PC-9 (cell line): Measurements from ENCODE around the gene TSPAN10. TPM values are rescaled to one million over a fixed set of nuclear protein-coding genes. Genes with fewer than 3 reads are reported as not detected.

Source experiments
- BruUV-seq: library from RNA; stranded (reverse); fragments of 400-500 nt; replicated peaks from 2 replicates; lab custom pipeline; 2021; lab: Mats Ljungman, UMichigan
- CTCF ChIA-PET: fragments of 300-600 bp; sonication (Branson Sonifier 250); formaldehyde crosslinking; loops from one replicate; lab custom pipeline; 2022; ENCODE audit warnings: antibody characterized with exemption; lab: Charles Lee
- POLR2A ChIA-PET: fragments of 300-600 bp; sonication (Branson Sonifier 250); formaldehyde crosslinking; loops from one replicate; lab custom pipeline; 2022; ENCODE audit warnings: antibody characterized with exemption; ENCODE audit not compliant: unreplicated experiment; lab: Charles Lee
- DNase-seq, 2 experiments: peaks; one replicate each; pipeline versions ENCODE4 v3.0.0 to v3.0.0-alpha.2; 2015 to 2022; ENCODE audit warnings: mixed read lengths in 1 of 2
- H2AFZ ChIP-seq: fragments of 200-600 bp; sonication (generic); 2 replicates; pipeline ENCODE4 v1.8.1; 2017; ENCODE audit warnings: antibody characterized with exemption
- H3F3A ChIP-seq: fragments of 200-600 bp; sonication (generic); 2 replicates; pipeline ENCODE4 v1.8.1; 2017; ENCODE audit warnings: antibody characterized with exemption, mild to moderate bottlenecking, low read depth; ENCODE audit not compliant: insufficient read depth
- H3K27ac ChIP-seq: fragments of 200-600 bp; sonication (generic); 2 replicates; pipeline ENCODE4 v1.6.1; 2016; ENCODE audit warnings: mixed run types
- H3K27me3 ChIP-seq: fragments of 200-600 bp; sonication (generic); 2 replicates; pipeline ENCODE4 v1.6.1; 2016; ENCODE audit warnings: low read depth, mixed run types; ENCODE audit not compliant: insufficient read depth
- H3K36me3 ChIP-seq: fragments of 200-600 bp; sonication (generic); 2 replicates; pipeline ENCODE4 v1.6.1; 2016; ENCODE audit warnings: low read depth, mixed run types
- H3K4me1 ChIP-seq: fragments of 200-600 bp; sonication (generic); replicated peaks from 2 replicates; pipeline ENCODE4 v1.6.1; 2016; ENCODE audit warnings: mixed run types; ENCODE audit not compliant: insufficient read depth
- H3K4me2 ChIP-seq: fragments of 200-600 bp; sonication (generic); 2 replicates; pipeline ENCODE4 v1.6.1; 2017; ENCODE audit warnings: mixed run types
- H3K4me3 ChIP-seq: fragments of 200-600 bp; sonication (generic); 2 replicates; pipeline ENCODE4 v1.6.1; 2016; ENCODE audit warnings: mixed run types
- H3K79me2 ChIP-seq: fragments of 200-600 bp; sonication (generic); 2 replicates; pipeline ENCODE4 v1.6.1; 2017; ENCODE audit warnings: low read depth, mixed run types
- H3K9me2 ChIP-seq: fragments of 200-600 bp; sonication (generic); 2 replicates; pipeline ENCODE4 v1.8.1; 2017; ENCODE audit warnings: mild to moderate bottlenecking; ENCODE audit not compliant: insufficient read depth
- H3K9me3 ChIP-seq: fragments of 200-600 bp; sonication (generic); 2 replicates; pipeline ENCODE4 v1.8.1; 2016; ENCODE audit warnings: low read depth; ENCODE audit not compliant: insufficient read depth
- H4K20me1 ChIP-seq: fragments of 200-600 bp; sonication (generic); 2 replicates; pipeline ENCODE4 v1.8.1; 2017; ENCODE audit not compliant: insufficient read depth
- EZH2 ChIP-seq: fragments of 200-600 bp; sonication (generic); IDR thresholded peaks from 2 replicates; pipeline ENCODE4 v1.8.0; 2017; ENCODE audit warnings: antibody characterized with exemption, low read depth
- intact Hi-C: fragments of 100-400 bp; cut with micrococcal nuclease; formaldehyde crosslinking; loops from one replicate; pipeline ENCODE4 v1.10.0; 2022; ENCODE audit not compliant: unreplicated experiment
- total RNA-seq: library from RNA; stranded (reverse); gene quantifications from 2 replicates; pipeline ENCODE4 v1.2.3, GENCODE V29; 2021
- TF ChIP-seq, protein P1 (sequence below): fragments of 200-600 bp; sonication (generic); conservative IDR thresholded peaks from 2 replicates; pipeline ENCODE4 v1.6.1; 2017; ENCODE audit warnings: mixed run types, antibody characterized with exemption, mild to moderate bottlenecking, moderate library complexity

Gene TSPAN10
- total RNA-seq, 1 experiment from 2014 or later: 8.6 TPM

DNA sequence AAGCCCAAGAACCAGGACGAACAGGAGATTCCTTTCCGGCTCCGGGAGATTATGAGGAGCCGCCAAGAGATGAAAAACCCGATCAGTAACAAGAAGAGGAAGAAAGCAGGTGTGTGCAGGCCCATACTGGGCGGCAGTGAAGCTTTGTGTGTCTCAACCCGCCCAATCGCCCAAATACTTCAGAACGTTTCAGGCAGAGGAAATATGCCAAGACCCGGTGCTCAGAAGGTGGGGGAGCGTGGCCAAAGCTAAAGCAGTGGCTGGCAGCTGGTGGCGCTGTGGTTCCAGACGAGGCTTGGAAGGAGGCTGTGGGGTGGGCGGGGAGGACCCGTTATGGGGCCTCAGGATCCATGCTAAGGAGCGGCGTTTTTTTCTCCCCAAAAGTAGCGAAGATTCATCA is 30.8 kb downstream of the TSPAN10 start:
- no peak for DNase-seq
- H3K27me3 ChIP-seq: no peaks in the 10 kb centered on the region
- H3K4me2 ChIP-seq: peak overlapping the region; percentile 75
- H4K20me1 ChIP-seq: no peaks in the 10 kb centered on the region
- H3K27ac ChIP-seq: no peak overlapping the region
- H2AFZ ChIP-seq: no peak overlapping the region
- H3K9me2 ChIP-seq: no peaks in the 10 kb centered on the region
- intact Hi-C loops: no loop called here
- H3K36me3 ChIP-seq: no peaks in the 10 kb centered on the region
- no TSS peak for BruUV-seq
- H3K4me1 ChIP-seq: peaks cover 10% of the 10 kb centered on the region
- peaks cover 10% of the 10 kb centered on the region; the same call in 1 of the 2 replicates for H3F3A ChIP-seq
- H3K9me3 ChIP-seq: no peaks in the 10 kb centered on the region
- ChIA-PET CTCF (no interaction called here), POLR2A (interaction anchor here (0.7 kb wide), 2 partner anchors 91 to 245 kb away, joined by 8 to 14 read pairs; no protein-coding TSS in a partner anchor)
- peak overlapping the region; percentile 86; the same call in 1 of the 2 replicates for H3K4me3 ChIP-seq
- no peak for TF ChIP-seq EZH2
- TF ChIP-seq, protein P1, sequence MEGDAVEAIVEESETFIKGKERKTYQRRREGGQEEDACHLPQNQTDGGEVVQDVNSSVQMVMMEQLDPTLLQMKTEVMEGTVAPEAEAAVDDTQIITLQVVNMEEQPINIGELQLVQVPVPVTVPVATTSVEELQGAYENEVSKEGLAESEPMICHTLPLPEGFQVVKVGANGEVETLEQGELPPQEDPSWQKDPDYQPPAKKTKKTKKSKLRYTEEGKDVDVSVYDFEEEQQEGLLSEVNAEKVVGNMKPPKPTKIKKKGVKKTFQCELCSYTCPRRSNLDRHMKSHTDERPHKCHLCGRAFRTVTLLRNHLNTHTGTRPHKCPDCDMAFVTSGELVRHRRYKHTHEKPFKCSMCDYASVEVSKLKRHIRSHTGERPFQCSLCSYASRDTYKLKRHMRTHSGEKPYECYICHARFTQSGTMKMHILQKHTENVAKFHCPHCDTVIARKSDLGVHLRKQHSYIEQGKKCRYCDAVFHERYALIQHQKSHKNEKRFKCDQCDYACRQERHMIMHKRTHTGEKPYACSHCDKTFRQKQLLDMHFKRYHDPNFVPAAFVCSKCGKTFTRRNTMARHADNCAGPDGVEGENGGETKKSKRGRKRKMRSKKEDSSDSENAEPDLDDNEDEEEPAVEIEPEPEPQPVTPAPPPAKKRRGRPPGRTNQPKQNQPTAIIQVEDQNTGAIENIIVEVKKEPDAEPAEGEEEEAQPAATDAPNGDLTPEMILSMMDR: no peak
- H3K79me2 ChIP-seq: peaks cover 42% of the 10 kb centered on the region

DNA sequence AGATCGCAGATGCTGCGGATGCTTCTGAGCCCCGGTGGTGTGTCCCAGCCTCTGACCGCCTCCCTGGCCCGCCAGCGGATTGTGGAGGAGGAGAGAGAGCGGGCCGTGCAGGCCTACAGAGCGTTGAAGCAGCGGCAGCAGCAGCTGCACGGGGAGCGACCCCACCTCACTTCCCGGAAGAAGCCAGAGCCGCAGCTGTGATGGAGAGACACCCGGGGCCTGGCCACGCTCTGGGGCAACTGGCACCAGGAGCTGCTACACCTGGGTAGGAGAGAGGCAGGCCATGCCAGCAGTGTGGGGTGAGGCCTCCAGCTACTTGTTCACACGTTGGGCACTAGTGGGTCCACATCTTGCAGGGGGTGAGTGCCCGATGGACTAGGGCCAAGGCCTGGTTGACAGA is 35.5 kb downstream of the TSPAN10 start:
- DNase-seq: no peak
- BruUV-seq: no TSS peak
- TF ChIP-seq, protein P1: no peak
- ChIA-PET POLR2A (interaction anchor here (0.7 kb wide), 1 partner anchor 155 kb away, joined by 4 read pairs; no protein-coding TSS in a partner anchor), CTCF (no interaction called here)
- Histone ChIP-seq H3K27me3 (no peaks in the 10 kb centered on the region), H3F3A (peaks cover 12% of the 10 kb centered on the region; the same call in 1 of the 2 replicates), H3K79me2 (peaks cover 18% of the 10 kb centered on the region), H2AFZ (no peak overlapping the region), H3K9me2 (no peaks in the 10 kb centered on the region), H3K4me3 (no peak overlapping the region), H3K9me3 (no peaks in the 10 kb centered on the region), H3K36me3 (no peaks in the 10 kb centered on the region), H4K20me1 (no peaks in the 10 kb centered on the region), H3K4me1 (no peaks in the 10 kb centered on the region), H3K27ac (no peak overlapping the region), H3K4me2 (no peak overlapping the region)
- intact Hi-C loops: no loop called here

DNA sequence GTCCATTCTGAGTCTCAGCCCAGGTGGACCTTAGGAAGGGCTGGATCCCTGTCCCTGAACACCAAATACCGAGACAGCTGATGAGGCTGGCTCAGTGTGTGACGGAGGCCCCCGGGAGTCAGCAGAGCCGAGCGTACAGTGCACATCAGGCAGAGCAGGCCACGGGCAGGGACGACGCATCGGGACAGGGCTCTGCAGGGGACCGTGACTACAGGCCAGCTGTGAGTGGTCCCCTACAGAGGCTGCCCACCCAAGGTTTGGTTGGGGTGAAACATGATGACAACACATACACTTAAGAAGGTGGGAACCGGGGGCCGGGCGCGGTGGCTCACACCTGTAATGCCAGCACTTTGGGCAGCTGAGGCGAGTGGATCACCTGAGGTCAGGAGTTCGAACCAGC is 36.0 kb downstream of the TSPAN10 start:
- no peaks in the 10 kb centered on the region for H3K4me1 ChIP-seq
- no peak overlapping the region for H3K4me2 ChIP-seq
- TF ChIP-seq, protein P1: no peak
- no peak for TF ChIP-seq EZH2
- H4K20me1 ChIP-seq: no peaks in the 10 kb centered on the region
- H3K79me2 ChIP-seq: peaks cover 14% of the 10 kb centered on the region
- no peaks in the 10 kb centered on the region for H3K9me2 ChIP-seq
- no peak overlapping the region for H3K4me3 ChIP-seq
- no peaks in the 10 kb centered on the region for H3K36me3 ChIP-seq
- CTCF ChIA-PET: no interaction called here
- peaks cover 12% of the 10 kb centered on the region; the same call in 1 of the 2 replicates for H3F3A ChIP-seq
- intact Hi-C loops: no loop called here
- no peaks in the 10 kb centered on the region for H3K9me3 ChIP-seq
- DNase-seq: no peak
- H3K27ac ChIP-seq: no peak overlapping the region
- POLR2A ChIA-PET: interaction anchor here (0.7 kb wide), 1 partner anchor 155 kb away, joined by 4 read pairs; no protein-coding TSS in a partner anchor
- no TSS peak for BruUV-seq
- H2AFZ ChIP-seq: no peak overlapping the region
- no peaks in the 10 kb centered on the region for H3K27me3 ChIP-seq
